Measurements from ENCODE around the gene SYF2.

The SYF2 gene

GRCh38 chr1:25182629-25183028 is 49.7 kb downstream of the SYF2 start:
- no peak for DNase-seq

- no peak for DNase-seq
Measured at GRCh38 chr1:25180996-25181395, 51.3 kb downstream of the SYF2 start.

GRCh38 chr1:25178917-25179561 is 53.3 kb downstream of the SYF2 start:
- no peak for DNase-seq

GRCh38 chr1:25174730-25175612 is 57.3 kb downstream of the SYF2 start:
- DNase-seq: no peak

- no peak for DNase-seq
Measured at GRCh38 chr1:25174363-25174729, 58.0 kb downstream of the SYF2 start.

- no peak for DNase-seq
Measured at GRCh38 chr1:25173809-25174340, 58.4 kb downstream of the SYF2 start.

All from NCI-H2107 (cell line).